GM19397 (cell line): ENCODE results near the gene BST2.

Experiments used
- ATAC-seq: cut with Tn5 transposase; IDR thresholded peaks from one replicate; pipeline ENCODE4 v1.9.1; 2021; ENCODE audit warnings: mild to moderate bottlenecking, moderate library complexity; ENCODE audit not compliant: unreplicated experiment

Gene BST2

DNA sequence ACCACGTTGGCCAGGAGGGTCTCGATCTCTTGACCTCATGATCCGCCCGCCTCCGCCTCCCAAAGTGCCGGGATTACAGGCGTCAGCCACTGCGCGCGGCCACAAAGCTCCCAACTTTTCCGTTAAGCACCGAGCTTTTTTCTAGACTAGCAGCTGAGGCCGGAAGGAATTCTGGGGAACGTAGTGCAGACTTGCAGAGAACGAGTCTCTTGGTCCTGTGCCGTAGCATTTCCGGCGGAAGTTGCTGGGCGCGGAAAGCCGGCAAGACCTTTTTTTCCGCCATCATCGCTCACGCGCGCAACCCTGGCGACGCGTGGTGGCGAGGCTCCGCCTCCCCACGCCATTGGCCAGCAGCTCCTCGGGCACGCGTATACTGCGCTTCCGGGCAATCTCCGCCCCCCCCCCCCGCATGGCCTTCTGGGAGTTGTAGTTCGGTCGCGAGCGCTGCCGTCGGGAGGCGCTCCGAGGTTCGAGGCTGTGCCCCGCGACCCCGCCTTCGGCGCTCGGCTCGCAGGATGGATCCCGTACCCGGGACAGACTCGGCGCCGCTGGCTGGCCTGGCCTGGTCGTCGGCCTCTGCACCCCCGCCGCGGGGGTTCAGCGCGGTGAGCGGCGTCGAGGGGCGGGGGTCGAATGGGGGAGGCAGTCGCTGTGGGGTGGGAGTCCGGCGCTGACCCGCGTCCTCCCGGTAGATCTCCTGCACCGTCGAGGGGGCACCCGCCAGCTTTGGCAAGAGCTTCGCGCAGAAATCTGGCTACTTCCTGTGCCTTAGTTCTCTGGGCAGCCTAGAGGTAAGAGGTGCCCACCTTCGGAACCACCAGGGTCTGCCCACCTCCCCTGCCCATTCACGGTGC lies 14.4 kb upstream of the BST2 start, which contains the start of gene MVB12A:
Gene MVB12A (plus strand): TSS at position 427 of the 854 bp plus-strand sequence. CDS start 89 bp downstream, at position 516.
- peak; percentile 88 for ATAC-seq

DNA sequence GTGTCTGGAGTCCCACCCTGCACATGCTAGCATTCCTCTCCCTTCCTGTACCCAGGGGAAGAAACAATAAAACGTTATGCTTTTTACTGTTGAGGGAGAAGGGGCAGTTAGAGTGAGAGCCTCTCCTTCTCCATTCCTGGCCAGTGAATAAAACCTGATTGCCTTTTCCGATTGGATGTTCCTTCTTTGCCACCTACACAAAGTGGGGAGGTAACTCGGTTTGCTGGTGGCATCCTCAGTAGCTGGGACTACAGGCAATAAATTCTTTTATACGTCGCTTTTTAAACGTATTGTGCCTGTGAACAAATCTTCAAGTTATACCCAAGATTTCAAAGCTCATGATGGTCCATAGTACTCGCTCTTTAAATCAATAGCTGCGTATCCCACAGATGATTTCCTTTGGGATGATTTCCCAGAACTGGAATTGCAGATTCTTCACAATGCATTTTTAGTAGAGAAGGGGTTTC lies 13.8 kb upstream of the BST2 start:
- no peak for ATAC-seq

DNA sequence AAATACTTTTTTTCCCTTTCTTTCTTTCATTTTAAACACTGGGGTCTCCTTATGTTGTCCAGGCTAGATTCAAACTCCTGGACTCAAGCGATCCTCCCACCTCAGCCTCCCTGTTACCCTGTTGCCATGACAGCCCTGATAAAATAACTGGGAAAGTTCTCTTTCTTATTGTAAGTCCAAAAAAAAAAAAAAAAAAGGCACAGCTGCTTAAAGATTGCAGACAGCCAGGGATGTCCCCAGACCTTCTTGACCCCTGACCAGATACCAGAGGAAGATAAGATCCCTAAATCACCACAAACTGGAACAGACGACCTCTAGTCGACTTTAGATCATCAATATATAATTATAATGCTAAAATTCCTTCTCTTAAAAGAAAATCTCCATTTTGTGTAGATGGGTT lies 13.3 kb upstream of the BST2 start:
- ATAC-seq = no peak

DNA sequence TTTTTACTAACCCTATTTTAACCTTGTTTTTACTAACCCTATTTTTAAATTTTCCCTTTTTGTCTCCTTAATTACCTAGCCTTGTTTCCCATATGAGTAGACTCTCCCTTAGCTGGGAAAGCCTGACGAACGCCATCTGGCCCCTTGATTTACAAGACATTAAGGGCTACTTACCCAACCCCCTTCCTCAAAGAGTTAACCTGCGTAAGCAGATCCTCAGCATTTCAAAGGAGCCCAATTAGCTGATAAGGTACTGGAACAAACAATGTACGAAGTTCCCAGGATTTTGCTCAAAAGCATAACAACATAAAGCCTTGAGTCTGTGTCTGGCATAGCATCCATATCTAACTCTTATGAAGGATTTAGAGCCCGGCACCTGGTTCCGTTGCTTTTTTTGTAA lies 9.7 kb upstream of the BST2 start:
- ATAC-seq = no peak

DNA sequence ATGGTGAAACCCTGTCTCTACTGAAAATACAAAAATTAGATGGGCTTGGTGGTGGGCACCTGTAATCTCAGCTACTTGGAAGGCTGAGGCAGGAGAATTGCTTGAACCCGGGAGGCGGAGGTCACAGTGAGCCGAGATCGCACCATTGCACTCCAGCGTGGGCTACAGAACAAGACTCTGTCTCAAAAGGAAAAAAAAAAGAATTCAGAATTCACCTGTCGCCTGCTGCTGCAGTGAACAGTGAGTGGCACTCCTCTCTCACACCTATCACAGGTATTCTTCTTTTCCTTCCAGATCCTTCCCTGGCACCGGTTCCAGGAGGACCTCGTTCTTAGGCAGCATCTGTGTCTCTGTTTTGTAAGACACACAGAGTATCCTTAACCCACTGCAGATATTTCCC lies 8.7 kb upstream of the BST2 start:
- ATAC-seq = no peak

DNA sequence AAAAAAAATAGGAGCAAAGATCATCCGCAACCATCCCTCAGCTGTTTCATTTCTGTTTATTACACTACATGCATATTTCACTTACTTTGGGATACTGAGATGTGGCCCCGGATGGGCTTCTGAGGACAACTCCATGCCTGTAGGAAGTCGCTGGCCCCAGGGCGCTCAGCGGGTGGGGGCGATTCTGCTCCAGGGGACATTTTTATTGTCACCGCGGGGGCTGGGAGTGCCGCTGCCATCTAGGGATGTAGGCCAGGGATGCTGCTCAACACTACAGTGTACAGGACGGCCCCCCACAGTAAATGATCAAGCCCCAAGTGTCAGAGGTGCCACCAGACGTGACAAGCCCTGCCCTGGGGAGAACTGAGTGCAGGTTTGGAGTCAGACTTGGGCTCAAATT lies 6.4 kb upstream of the BST2 start:
- no peak for ATAC-seq

DNA sequence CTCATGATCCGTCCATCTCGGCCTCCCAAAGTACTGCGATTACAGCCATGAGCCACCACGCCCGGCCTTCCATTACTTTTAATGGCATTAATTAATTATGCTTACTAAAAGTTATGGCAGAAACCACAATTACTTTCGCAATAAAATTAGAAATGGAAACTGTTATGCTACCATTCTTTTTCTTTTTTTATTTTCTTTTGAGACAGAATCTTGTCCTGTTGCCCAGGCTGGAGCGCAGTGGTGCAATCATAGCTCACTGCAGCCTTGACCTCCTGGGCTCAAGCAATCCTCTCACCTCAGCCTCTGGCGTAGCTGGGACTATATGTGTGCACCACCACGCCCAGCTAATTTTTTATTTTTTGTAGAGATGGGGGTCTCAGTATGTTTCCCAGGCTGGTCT lies 4.6 kb upstream of the BST2 start:
- no peak for ATAC-seq

DNA sequence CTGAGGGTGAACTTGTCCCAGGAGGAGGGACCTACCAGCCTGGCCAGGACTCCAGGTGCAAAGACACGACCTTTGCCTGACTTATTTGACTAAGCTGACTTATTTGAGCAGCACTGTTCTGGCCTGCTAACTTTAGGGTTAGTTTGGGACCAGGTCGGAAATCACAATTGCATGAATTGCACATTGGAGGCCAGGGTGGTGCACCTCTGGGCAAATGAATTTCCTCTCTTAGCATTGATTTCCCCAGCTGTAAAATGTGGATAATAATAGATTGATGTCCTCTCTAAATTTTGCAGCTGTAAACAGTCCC lies 1.4 kb upstream of the BST2 start:
- ATAC-seq = no peak

DNA sequence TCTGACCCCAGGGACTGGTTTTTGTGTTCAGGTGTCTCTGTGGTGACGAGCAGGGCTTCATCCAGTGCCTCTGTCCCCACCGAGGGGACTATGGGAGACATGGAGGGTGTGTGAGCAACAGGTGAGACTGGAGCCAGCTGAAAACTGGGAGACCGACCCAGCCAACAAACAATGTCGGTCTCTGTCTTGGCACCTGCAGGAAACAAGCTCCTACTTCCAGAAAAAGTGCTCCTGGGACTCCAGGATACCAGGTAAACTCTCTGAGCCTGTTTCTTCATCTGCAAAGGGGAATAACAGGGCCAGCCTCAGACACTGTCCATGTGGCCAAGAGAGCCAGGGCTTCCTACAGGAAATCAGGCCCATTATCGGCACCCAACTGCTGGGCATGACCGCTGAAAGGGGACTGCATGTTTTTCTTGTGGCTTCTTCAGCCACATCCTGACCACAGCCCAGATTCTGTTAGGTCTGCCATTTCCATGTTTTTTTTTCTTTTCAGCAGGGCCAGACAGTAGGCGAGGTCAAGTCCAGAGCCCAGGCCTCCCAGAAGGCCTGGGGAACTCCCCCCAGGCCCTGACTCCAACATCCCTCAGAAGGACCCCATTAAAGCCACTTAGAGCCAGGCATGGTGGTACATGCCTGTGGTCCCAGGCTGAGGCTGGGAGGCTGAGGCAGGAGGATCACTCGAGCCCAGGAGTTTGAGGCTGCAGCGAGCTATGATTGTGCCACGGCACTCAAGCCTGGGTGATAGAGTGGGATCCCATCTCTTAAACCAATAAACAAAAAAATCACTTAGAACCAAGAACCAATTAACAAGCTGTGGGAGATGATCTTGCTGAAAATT lies 836 bp upstream of the BST2 start:
- no peak for ATAC-seq

DNA sequence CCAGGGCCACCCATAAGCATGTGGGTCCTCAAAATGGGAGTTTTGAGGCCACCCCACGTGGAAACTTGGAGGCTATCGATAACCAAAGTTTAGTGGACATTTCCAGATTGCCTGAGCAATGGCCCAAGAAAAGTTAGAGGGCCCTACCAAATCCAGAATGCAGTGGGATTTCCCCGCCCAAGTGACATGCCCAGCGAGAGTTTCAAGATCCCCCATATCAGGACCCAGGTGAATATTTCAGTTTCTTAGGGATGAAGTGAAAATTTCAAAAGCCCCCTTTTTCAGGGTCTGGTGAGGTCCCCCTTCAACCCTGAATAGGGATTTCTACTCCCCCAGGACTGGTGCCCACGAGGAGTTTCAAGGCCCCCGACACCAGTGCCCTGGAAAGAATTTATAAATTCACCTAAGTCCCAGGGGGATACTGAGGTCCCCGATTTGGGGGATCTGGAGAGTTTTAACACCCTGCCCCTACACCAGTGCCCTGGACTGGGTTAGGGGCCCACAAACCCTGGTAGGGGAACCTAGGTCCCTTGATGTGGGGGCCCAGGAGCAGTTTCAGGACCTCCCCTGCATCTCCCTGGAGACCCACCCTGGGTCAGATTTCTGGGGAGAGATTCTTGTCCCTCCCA lies 695 bp downstream of the BST2 start:
- ATAC-seq = peak; percentile 15

DNA sequence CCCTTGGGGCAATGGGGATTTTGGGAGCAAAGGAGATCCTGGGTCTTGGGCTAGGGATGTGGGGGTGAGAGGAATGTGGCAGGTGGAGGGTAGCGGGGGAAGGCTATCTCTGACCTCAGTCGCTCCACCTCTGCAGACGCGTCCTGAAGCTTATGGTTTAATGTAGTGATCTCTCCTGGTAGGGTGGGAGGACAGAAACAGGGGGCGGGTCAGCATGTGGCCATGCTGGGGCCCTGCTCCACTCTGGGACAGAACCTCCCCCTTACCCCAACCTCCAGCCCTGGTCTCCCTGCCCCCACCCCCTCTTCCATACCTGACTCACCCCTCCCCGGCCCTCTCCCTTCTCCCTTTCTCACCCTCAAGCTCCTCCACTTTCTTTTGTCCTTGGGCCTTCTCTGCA lies 1.4 kb downstream of the BST2 start:
- ATAC-seq = no peak

DNA sequence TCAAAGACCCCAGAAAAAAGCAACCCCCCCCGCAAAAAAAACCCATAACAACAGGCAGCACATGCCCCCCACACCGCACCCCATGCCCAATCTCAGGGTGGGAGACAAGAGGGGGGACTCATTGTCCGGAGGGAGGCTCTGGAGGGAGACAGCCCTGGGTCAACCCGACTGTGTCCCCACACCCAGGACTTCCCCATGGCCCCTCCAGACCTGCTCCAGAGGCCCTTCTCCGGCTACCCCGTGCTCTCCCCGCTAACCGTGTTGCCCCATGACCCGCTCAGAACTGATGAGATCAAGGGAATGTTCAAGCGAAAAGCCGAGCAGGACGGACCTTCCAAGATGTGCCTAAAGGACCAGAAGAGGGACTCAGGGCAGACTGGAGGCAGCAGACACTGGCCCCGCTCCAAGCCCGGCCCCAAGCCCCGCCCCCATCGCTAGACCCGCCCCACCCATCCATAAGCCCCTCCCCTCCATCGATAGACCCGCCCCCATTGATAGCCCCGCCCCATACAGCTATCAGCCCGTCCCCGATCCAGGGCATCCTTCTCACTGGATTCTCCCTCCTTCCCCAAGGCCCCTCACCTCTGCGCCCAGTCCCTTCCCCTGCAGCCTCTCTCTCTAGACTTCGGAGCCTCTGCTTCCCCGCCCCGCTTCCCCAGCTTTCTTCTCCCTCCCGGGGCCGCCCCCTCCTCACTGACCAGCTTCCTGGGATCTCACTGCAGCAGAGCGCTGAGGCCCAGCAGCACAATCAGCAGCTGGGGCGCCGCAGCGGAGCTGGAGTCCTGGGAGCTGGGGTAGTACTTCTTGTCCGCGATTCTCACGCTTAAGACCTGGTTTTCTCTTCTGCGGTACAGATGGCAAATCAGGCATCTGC lies 2.2 kb downstream of the BST2 start:
- no peak for ATAC-seq

DNA sequence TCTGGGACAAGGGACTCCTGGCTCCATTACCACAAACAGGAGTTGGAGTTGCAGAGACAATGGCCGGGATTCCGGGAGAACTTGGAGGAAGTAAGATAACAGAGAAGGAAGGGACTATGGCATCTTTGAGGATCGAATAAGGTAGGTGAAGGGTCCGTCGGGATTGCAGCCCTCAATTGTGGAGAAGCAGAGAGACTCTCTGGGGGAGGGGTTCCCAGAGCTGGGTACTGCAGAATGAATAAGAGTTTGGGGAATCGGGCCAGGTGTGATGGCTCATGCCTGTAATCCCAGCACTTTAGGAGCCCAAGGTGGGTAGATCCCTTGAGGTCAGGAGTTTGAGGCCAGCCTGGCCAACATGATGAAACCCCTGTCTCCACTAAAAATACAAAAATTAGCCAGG lies 3.8 kb downstream of the BST2 start:
- no peak for ATAC-seq

DNA sequence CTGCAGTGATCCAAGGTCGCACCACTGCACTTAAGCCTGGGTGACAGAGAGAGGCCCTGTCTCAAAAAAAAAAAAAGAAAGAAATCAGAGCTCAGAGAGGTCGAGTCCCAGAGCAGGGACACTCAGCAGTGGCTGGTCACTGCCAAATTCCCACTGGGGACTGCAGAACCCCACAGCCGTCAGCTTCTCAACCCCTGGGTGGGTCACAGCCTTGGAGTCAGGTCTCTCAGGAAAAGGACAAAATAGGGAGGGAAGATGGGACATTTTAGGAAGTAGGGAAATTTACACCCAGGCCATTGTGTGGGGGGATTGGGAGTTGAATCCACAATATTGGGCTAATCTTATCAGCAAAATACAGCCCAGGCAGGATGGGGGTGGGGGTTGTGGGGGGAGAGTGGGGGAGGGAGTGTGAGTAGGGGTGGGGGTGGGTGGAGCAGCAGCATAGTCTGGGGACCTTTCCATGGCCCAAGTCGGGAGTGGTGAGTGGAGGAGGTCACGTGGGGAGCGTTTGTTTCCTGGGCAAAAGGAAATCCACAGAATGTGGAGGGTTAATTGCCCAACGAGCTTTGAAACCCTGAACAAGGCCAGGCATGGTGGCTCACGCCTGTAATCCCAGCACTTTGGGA lies 6.4 kb downstream of the BST2 start:
- ATAC-seq = no peak

DNA sequence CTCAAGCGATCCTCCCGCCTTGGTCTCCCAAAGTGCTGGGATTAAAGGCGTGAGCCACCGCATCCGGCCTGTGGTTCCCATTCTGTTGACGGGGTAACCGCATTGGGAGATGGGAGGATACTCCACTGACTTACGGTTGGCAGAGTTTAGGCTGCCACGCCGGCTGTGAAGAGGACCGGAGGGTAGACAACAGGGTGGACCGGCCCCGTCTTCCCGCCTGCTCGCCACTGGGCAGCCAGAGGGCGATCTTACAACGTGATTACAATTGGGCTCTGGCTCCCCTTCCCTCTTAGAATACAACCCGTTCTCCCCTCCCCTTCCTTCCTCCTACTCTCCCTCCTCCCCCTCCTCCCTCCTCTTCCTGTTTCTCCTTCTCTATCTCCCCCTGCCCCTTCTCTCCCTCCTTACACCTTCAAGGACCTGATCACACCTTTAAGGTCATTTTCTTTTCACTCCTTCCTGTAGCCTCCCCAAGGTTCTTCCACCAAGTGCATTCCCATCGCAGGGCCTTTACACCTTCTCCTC lies 10.5 kb downstream of the BST2 start:
- no peak for ATAC-seq

DNA sequence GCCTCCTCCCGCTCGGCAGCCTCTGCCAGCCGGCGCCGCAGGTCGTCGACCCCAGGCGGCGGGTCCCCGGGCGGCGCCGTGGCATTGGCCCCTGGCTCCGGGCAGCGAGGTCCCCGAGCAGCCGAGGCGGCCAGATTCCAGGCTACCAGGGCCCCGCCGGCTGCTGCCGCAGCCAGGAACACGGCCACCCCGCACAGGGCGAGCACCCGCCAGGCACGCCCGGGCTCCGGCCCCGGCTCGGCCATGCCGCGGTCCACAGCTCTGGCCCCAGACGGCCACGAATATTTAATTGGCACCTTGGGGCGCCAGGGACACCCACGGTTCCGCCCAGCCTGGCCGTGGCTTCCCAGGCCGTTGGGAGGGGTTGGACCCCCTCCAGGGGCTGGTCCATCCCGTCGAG lies 11.5 kb downstream of the BST2 start, which contains the start of gene CCDC194:
Gene CCDC194 (minus strand): TSS at position 283 of the 400 bp plus-strand sequence. CDS start 38 bp downstream, at position 245.
- no peak for ATAC-seq

DNA sequence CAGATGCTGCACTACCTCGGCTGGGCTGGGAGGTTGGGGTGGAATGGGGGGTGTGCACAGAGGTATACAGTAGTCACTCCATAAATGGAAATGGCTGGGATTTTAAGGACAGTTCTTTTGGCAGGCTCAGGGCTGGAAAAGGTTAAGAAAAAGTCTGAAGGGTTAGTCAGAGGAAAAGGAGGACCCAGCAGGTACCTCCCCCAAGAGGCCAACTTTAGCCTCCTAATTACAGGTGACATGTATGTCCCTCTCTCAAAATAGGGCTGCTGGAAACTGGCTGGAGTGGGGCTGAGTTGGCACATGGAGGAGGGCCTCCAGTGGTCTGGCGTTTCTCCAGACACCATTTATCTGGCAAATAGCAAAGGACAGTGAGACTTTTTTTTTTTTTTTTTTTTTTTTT lies 12.4 kb downstream of the BST2 start:
- ATAC-seq = no peak

DNA sequence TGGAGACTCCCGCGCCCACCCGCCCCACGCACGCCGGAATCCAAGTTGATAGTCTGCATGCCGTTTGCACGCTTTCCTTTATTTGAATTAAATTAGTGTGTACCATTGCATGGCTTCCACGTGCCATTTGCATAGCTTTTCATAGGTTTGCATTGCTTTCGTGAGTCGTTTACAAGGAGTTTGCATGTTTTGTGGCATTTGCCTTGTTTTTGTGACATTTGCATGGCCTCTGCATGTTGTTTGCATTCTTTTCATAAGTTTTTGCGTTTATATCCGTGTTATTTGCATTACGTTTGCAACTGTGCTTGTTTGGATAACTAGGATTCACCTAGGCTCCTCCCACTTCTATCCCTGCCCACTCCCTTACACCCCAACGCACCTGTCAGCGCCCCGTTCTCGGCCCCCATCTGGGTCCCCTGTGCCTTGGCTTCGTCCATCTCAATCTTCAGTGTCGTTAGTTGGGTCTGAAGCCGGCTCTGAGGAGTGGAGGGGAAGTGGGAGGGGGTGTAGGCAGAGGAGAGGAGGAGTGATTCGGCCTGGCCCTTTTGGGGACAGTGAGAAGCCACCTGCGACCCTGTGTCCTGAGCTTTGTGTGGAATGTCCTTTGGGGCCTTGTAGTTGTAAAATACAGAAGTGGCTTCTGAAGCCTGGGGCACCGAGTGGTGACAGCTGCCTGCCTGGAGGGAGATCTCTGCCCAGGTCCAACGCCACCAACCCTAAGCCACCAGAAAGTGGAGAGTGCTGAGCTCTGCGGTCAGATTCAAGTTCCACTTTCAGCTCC lies 13.9 kb downstream of the BST2 start:
- no peak for ATAC-seq
